Testis (tissue), 2 donors: ENCODE results near the gene FBXW8.

Source experiments
- CTCF ChIP-seq, 3 experiments: fragments of 450-650 bp in 2 of 3; fragments of 200-600 bp in 1 of 3; sonication (generic) in 1 of 3; IDR thresholded peaks; one replicate each; pipeline ENCODE4 v1.5.1; 2016 to 2019; ENCODE audit warnings: antibody characterized with exemption in 3 of 3, mild to moderate bottlenecking in 2 of 3, moderate library complexity in 1 of 3
- POLR2A ChIP-seq: fragments of 450-650 bp; IDR thresholded peaks from one replicate; pipeline ENCODE4 v1.6.1; 2017; ENCODE audit warnings: antibody characterized with exemption, mild to moderate bottlenecking, moderate library complexity

- TF ChIP-seq CTCF (IDR thresholded peaks at IDR 0.05) (no peak), POLR2A (no peak)
Measured at GRCh38 chr12:117053597-117054201, 142.9 kb downstream of the FBXW8 start.
